ENCODE data around the gene MSH2.

MSH2 gene

DNA sequence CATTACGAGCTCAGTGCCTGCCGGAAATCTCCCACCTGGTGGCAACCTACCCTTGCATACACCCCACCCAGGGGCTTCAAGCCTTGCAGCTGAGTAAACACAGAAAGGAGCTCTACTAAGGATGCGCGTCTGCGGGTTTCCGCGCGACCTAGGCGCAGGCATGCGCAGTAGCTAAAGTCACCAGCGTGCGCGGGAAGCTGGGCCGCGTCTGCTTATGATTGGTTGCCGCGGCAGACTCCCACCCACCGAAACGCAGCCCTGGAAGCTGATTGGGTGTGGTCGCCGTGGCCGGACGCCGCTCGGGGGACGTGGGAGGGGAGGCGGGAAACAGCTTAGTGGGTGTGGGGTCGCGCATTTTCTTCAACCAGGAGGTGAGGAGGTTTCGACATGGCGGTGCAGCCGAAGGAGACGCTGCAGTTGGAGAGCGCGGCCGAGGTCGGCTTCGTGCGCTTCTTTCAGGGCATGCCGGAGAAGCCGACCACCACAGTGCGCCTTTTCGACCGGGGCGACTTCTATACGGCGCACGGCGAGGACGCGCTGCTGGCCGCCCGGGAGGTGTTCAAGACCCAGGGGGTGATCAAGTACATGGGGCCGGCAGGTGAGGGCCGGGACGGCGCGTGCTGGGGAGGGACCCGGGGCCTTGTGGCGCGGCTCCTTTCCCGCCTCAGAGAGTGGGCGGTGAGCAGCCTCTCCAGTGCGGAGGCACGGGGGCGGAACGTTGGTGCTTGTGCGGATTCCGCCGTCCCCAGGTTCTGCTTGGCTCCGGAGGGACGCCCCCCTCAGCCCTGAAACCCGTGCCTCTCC is at the start of gene MSH2:
Gene MSH2 (plus strand): TSS at position 352 of the 804 bp plus-strand sequence. CDS start 36 bp downstream, at position 388.
- TF ChIP-seq, protein P1, sequence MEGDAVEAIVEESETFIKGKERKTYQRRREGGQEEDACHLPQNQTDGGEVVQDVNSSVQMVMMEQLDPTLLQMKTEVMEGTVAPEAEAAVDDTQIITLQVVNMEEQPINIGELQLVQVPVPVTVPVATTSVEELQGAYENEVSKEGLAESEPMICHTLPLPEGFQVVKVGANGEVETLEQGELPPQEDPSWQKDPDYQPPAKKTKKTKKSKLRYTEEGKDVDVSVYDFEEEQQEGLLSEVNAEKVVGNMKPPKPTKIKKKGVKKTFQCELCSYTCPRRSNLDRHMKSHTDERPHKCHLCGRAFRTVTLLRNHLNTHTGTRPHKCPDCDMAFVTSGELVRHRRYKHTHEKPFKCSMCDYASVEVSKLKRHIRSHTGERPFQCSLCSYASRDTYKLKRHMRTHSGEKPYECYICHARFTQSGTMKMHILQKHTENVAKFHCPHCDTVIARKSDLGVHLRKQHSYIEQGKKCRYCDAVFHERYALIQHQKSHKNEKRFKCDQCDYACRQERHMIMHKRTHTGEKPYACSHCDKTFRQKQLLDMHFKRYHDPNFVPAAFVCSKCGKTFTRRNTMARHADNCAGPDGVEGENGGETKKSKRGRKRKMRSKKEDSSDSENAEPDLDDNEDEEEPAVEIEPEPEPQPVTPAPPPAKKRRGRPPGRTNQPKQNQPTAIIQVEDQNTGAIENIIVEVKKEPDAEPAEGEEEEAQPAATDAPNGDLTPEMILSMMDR (IDR thresholded peaks at IDR 0.05; ENCODE audit: control insufficient read depth, extremely low read depth, insufficient read depth): no peak
- DNase-seq (ENCODE audit: low read depth): peak; percentile 44
- H3K4me3 ChIP-seq (ENCODE audit: low read depth, low read length): peak within 1 kb of the TSS; percentile 72

DNA sequence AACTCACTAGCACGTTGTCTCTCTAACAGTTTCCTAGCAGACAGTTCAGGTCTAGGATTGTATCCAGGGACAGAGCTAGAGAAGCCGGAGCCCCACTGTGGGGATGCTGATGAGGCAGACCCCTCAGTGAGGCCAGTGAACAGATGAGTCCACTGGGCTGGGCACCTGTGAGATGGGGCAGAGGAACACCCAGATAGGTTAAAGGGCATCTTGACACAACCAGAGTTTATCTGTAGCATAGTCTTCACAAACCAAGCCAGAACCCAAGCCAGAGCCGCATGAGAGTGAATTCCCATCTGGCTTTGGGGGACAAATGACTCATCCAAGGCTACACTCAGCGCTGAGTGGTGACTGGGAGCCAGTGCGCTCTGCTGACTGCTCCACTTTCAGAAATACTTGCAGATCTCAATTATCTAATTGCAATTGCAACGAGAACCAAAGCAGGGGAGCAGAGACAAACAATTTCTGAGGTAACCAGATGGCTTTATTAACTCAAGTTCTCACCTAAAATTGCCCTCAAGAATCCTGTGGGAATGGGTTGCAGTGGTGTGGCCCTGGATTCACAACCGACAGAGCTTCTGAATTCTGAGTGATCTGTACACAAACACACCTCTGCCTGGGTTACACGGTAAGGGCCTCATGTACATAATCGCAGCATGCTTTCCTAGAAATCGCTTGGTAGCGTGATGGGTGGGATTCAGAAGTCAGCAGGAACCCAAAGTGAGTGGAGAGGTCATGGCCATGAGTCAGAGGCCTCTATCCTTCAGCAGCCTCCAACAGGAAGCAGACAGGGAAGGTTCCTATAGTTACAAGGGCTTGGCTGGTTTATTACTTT is 48.7 kb upstream of the MSH2 start:
- no peak overlapping the region for H3K4me3 ChIP-seq (ENCODE audit: low read depth, low read length)
- DNase-seq (ENCODE audit: low read depth): no peak
- TF ChIP-seq, protein P1 (IDR thresholded peaks at IDR 0.05; ENCODE audit: control insufficient read depth, extremely low read depth, insufficient read depth): no peak

DNA sequence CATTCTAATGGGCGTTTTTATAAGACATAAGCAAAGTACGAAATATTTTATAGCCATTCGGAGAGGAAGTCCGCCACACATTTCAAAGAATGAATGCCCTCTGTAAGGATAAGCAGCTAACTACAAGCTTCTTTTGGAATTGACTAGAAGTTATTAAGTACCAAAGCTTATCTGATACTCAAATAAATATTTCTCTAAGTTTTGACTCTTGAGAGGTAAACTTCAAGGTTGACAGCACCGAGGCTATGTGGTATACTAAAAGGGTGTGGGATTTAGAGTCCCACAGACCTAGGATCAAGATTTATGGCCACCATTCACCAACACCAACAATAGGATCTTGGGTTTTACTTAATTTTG is 48.1 kb upstream of the MSH2 start:
- H3K4me3 ChIP-seq (ENCODE audit: low read depth, low read length): no peak overlapping the region
- TF ChIP-seq, protein P1 (IDR thresholded peaks at IDR 0.05; ENCODE audit: control insufficient read depth, extremely low read depth, insufficient read depth): no peak
- no peak for DNase-seq (ENCODE audit: low read depth)

DNA sequence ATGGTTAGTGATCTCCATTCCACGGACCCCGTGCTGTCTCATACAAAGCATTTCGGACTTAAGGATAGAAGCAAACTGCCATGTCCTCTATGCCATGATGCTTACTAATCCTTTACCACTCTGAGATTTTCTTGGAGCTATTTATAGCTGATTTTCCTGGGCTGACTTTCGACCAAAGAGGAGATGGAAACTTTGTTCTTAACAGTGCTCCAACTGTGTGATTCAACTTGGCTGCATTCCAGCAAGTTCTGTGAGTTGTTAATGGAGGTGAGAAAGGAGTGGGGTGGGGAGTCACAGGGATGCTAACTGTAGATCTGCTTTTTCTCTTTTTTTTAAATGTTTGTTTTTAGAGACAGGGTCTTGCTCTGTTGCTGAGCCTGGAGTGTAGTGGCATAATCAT is 45.5 kb upstream of the MSH2 start:
- TF ChIP-seq, protein P1 (IDR thresholded peaks at IDR 0.05; ENCODE audit: control insufficient read depth, extremely low read depth, insufficient read depth): no peak
- DNase-seq (ENCODE audit: low read depth): no peak
- H3K4me3 ChIP-seq (ENCODE audit: low read depth, low read length): no peak overlapping the region

DNA sequence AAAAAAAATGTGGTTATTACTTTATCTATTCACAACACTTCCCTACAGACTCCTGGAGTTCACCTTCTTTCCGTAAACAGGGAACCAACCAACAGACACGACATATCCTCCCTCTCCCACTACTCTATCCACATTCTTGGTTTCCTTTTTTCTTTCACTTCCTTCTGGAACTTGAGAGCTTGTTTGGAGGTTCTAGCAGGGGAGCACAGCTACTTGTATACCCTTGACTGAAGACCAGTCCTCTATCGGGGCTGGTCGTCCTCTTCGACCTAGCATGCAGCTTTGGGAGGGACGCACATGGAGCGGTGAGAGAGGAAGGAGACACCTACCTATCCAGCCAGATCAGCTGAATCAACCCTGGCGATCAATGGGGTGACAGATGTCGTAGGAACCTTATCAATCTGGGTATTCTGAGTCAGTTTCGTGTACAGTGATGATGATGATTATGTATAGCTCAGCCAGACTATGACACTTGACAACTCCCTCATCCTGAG is 43.5 kb upstream of the MSH2 start:
- TF ChIP-seq, protein P1 (IDR thresholded peaks at IDR 0.05; ENCODE audit: control insufficient read depth, extremely low read depth, insufficient read depth): no peak
- H3K4me3 ChIP-seq (ENCODE audit: low read depth, low read length): no peak overlapping the region
- DNase-seq (ENCODE audit: low read depth): no peak

DNA sequence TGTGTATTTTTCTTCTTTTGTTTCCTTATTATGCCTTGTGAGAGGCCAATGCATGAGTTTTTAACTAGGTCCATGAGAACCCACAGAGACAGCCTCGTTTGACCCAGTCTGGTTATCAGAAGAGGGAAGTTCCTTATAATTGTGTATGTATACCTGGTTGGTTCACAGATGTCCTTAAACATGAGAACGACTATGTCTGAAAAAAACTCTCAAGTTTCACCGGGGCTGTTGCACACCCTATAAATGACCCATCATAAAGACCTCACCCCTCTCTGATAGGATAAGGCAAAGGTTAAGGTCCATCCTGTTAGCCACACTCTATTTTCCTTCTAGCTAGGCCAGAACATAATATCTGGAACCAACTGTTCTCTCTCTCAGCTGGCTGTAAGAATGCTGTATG is 42.7 kb upstream of the MSH2 start:
- TF ChIP-seq, protein P1 (IDR thresholded peaks at IDR 0.05; ENCODE audit: control insufficient read depth, extremely low read depth, insufficient read depth): no peak
- H3K4me3 ChIP-seq (ENCODE audit: low read depth, low read length): no peak overlapping the region
- no peak for DNase-seq (ENCODE audit: low read depth)

Data from LNCaP clone FGC (cell line).